HepG2 (cell line): ENCODE results near the gene EXOC3L4. TPM values are rescaled to one million over a fixed set of nuclear protein-coding genes. Genes with fewer than 3 reads are reported as not detected.

Source experiments
- AKAP8 ChIP-seq: sonication (generic); formaldehyde crosslinking; IDR thresholded peaks from 2 replicates; pipeline ENCODE4 v1.5.1; 2020; ENCODE audit warnings: mild to moderate bottlenecking, missing genetic modification reagents
- GPN1 ChIP-seq: sonication (generic); formaldehyde crosslinking; IDR thresholded peaks from 2 replicates; pipeline ENCODE4 v1.5.1; 2020; ENCODE audit warnings: missing genetic modification reagents, borderline replicate concordance
- HOXA7 ChIP-seq: sonication (generic); formaldehyde crosslinking; IDR thresholded peaks from 2 replicates; pipeline ENCODE4 v1.8.1; 2022; ENCODE audit warnings: mild to moderate bottlenecking, missing genetic modification reagents, moderate library complexity
- TARDBP ChIP-seq: sonication (generic); formaldehyde crosslinking; IDR thresholded peaks from 2 replicates; pipeline ENCODE4 v1.8.0; 2022; ENCODE audit warnings: mild to moderate bottlenecking, missing genetic modification reagents
- THYN1 ChIP-seq: sonication (generic); formaldehyde crosslinking; IDR thresholded peaks from 2 replicates; pipeline ENCODE4 v1.8.1; 2023; ENCODE audit warnings: low read depth, mild to moderate bottlenecking, moderate library complexity, missing genetic modification reagents, borderline replicate concordance
- YEATS4 ChIP-seq: sonication (generic); formaldehyde crosslinking; IDR thresholded peaks from 2 replicates; pipeline ENCODE4 v1.4.0; 2020; ENCODE audit warnings: missing genetic modification reagents, borderline replicate concordance
- ZNF619 ChIP-seq: sonication (generic); formaldehyde crosslinking; IDR thresholded peaks from 2 replicates; pipeline ENCODE4 v1.4.0; 2020; ENCODE audit warnings: mild to moderate bottlenecking, missing genetic modification reagents
- ZNF737 ChIP-seq: sonication (generic); formaldehyde crosslinking; IDR thresholded peaks from 2 replicates; pipeline ENCODE4 v1.5.0; 2020; ENCODE audit warnings: missing genetic modification reagents, mild to moderate bottlenecking, borderline replicate concordance
- ZNF883 ChIP-seq: sonication (generic); formaldehyde crosslinking; IDR thresholded peaks from 2 replicates; pipeline ENCODE4 v1.5.1; 2020; ENCODE audit warnings: mild to moderate bottlenecking, missing genetic modification reagents; ENCODE audit errors: not compliant biosample characterization
- polyA plus RNA-seq, 8 experiments: library from polyadenylated mRNA; depleted of rRNA in 3 of 8; stranded (reverse) in 7 of 8; unstranded in 1 of 8; fragments of >200 nt; fragmentation: Illumina TruSeq in 4 of 8; extraction: Trizol in 4 of 8; gene quantifications; 2 replicates each; pipeline versions ENCODE4 v1.2.1 to v1.2.3, GENCODE V29; 2011 to 2016; ENCODE audit warnings: low read depth in 4 of 8, missing spikeins in 1 of 8, mixed read lengths in 1 of 8; ENCODE audit not compliant: insufficient read depth in 1 of 8
- total RNA-seq, 5 experiments: library from RNA; depleted of rRNA; stranded (reverse); fragments of >200 nt; fragmentation: Illumina TruSeq; extraction: Trizol; gene quantifications; 2 replicates each; pipeline ENCODE4 v1.2.3, GENCODE V29; 2016; ENCODE audit warnings: low read depth in 1 of 5
- TF ChIP-seq, protein P1 (sequence below): sonication (generic); formaldehyde crosslinking; IDR thresholded peaks from 2 replicates; pipeline ENCODE4 v1.5.1; 2020; ENCODE audit warnings: mild to moderate bottlenecking, missing genetic modification reagents, borderline replicate concordance
- TF ChIP-seq, protein P2 (sequence below), 2 experiments: fragments of 450-650 bp in 1 of 2; sonication (generic) in 1 of 2; formaldehyde crosslinking in 1 of 2; IDR thresholded peaks; 2 replicates each; pipeline versions ENCODE4 v1.6.1 to v1.8.0; 2016 to 2022; ENCODE audit warnings: antibody characterized with exemption in 1 of 2, mild to moderate bottlenecking in 1 of 2, missing genetic modification reagents in 1 of 2
- TF ChIP-seq, protein P3 (sequence below): sonication (generic); formaldehyde crosslinking; IDR thresholded peaks from 2 replicates; pipeline ENCODE4 v1.9.0; 2021; ENCODE audit warnings: missing genetic modification reagents, borderline replicate concordance

The EXOC3L4 gene
- total and polyA plus RNA-seq, 2 of the 13 experiments (the other 11 are each of a cell fraction or from before 2014, with no cell fraction given): 11.8 to 27.0 TPM

DNA sequence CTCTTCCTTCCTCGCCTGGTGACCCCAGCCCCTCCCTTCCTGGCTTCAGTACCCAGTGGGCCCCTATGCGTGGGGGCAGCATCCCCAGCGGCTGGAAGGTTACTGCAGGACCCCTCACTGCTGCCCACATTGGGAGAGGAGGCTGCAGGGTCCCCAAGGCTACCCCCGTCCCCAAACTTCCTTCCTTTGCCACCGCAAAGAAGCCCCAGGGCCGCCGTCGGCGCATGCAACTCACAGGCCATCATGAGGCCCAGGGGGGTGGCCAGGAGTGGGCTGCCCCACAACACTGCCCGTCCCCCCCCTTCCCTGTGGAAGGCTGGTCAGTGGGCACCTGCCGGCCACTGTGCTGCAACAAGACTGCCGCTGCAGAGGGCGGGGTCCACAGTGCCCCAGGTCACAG, 19.2 kb downstream of the EXOC3L4 start (continued):
- TF ChIP-seq, protein P1, sequence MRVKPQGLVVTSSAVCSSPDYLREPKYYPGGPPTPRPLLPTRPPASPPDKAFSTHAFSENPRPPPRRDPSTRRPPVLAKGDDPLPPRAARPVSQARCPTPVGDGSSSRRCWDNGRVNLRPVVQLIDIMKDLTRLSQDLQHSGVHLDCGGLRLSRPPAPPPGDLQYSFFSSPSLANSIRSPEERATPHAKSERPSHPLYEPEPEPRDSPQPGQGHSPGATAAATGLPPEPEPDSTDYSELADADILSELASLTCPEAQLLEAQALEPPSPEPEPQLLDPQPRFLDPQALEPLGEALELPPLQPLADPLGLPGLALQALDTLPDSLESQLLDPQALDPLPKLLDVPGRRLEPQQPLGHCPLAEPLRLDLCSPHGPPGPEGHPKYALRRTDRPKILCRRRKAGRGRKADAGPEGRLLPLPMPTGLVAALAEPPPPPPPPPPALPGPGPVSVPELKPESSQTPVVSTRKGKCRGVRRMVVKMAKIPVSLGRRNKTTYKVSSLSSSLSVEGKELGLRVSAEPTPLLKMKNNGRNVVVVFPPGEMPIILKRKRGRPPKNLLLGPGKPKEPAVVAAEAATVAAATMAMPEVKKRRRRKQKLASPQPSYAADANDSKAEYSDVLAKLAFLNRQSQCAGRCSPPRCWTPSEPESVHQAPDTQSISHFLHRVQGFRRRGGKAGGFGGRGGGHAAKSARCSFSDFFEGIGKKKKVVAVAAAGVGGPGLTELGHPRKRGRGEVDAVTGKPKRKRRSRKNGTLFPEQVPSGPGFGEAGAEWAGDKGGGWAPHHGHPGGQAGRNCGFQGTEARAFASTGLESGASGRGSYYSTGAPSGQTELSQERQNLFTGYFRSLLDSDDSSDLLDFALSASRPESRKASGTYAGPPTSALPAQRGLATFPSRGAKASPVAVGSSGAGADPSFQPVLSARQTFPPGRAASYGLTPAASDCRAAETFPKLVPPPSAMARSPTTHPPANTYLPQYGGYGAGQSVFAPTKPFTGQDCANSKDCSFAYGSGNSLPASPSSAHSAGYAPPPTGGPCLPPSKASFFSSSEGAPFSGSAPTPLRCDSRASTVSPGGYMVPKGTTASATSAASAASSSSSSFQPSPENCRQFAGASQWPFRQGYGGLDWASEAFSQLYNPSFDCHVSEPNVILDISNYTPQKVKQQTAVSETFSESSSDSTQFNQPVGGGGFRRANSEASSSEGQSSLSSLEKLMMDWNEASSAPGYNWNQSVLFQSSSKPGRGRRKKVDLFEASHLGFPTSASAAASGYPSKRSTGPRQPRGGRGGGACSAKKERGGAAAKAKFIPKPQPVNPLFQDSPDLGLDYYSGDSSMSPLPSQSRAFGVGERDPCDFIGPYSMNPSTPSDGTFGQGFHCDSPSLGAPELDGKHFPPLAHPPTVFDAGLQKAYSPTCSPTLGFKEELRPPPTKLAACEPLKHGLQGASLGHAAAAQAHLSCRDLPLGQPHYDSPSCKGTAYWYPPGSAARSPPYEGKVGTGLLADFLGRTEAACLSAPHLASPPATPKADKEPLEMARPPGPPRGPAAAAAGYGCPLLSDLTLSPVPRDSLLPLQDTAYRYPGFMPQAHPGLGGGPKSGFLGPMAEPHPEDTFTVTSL (CRISPR knock-in tag): no peak
- TF ChIP-seq AKAP8 (CRISPR knock-in tag) (peak; percentile 98), GPN1 (CRISPR knock-in tag) (no peak), ZNF619 (CRISPR knock-in tag) (no peak), ZNF737 (CRISPR knock-in tag) (no peak), TARDBP (peak; percentile 85), ZNF883 (CRISPR knock-in tag) (peak; percentile 33), HOXA7 (CRISPR knock-in tag) (no peak), THYN1 (CRISPR knock-in tag) (no peak), YEATS4 (CRISPR knock-in tag) (no peak)
- TF ChIP-seq, protein P2, sequence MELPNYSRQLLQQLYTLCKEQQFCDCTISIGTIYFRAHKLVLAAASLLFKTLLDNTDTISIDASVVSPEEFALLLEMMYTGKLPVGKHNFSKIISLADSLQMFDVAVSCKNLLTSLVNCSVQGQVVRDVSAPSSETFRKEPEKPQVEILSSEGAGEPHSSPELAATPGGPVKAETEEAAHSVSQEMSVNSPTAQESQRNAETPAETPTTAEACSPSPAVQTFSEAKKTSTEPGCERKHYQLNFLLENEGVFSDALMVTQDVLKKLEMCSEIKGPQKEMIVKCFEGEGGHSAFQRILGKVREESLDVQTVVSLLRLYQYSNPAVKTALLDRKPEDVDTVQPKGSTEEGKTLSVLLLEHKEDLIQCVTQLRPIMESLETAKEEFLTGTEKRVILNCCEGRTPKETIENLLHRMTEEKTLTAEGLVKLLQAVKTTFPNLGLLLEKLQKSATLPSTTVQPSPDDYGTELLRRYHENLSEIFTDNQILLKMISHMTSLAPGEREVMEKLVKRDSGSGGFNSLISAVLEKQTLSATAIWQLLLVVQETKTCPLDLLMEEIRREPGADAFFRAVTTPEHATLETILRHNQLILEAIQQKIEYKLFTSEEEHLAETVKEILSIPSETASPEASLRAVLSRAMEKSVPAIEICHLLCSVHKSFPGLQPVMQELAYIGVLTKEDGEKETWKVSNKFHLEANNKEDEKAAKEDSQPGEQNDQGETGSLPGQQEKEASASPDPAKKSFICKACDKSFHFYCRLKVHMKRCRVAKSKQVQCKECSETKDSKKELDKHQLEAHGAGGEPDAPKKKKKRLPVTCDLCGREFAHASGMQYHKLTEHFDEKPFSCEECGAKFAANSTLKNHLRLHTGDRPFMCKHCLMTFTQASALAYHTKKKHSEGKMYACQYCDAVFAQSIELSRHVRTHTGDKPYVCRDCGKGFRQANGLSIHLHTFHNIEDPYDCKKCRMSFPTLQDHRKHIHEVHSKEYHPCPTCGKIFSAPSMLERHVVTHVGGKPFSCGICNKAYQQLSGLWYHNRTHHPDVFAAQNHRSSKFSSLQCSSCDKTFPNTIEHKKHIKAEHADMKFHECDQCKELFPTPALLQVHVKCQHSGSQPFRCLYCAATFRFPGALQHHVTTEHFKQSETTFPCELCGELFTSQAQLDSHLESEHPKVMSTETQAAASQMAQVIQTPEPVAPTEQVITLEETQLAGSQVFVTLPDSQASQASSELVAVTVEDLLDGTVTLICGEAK (IDR thresholded peaks at IDR 0.05): no peak
- TF ChIP-seq, protein P2 (CRISPR knock-in tag; IDR thresholded peaks at IDR 0.05): no peak
- TF ChIP-seq, protein P3, sequence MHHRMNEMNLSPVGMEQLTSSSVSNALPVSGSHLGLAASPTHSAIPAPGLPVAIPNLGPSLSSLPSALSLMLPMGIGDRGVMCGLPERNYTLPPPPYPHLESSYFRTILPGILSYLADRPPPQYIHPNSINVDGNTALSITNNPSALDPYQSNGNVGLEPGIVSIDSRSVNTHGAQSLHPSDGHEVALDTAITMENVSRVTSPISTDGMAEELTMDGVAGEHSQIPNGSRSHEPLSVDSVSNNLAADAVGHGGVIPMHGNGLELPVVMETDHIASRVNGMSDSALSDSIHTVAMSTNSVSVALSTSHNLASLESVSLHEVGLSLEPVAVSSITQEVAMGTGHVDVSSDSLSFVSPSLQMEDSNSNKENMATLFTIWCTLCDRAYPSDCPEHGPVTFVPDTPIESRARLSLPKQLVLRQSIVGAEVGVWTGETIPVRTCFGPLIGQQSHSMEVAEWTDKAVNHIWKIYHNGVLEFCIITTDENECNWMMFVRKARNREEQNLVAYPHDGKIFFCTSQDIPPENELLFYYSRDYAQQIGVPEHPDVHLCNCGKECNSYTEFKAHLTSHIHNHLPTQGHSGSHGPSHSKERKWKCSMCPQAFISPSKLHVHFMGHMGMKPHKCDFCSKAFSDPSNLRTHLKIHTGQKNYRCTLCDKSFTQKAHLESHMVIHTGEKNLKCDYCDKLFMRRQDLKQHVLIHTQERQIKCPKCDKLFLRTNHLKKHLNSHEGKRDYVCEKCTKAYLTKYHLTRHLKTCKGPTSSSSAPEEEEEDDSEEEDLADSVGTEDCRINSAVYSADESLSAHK (CRISPR knock-in tag): no peak
